GM21529 (cell line): Measurements from ENCODE around the gene TSKU.
"Not testable (repeated sequence)": the region's sequence is repeated elsewhere in the genome, so short reads cannot be mapped to it uniquely, and the experiment has no call there.

Experiments
- ATAC-seq: cut with Tn5 transposase; IDR thresholded peaks from one replicate; pipeline ENCODE4 v1.9.1; 2021; ENCODE audit not compliant: unreplicated experiment

TSKU gene

DNA sequence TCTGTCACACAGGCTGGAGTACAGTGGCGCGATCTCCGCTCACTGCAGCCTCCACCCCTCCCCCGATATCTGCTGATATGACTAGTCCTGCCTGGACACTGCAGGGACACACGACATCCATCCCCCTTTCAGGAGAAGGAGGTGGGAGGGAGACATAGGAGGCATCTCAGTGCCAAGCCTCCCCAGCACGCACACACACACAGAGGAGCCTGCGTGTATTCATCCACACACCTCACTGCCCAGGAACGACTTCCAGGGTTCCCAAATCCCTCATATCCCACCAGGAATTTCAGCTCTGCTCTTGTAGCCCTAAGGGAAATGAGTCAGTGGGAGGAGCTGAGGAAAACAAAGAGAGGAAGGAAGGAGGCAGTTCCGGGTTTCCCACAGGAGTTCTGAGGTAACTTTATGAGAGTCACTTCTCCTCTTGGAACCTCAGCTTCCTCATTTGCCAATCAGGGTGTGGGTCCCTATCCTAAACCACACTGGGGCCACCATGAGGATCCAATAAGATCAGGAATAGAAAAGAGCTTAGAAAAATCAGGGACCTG is 40.4 kb downstream of the TSKU start:
- ATAC-seq: no peak

DNA sequence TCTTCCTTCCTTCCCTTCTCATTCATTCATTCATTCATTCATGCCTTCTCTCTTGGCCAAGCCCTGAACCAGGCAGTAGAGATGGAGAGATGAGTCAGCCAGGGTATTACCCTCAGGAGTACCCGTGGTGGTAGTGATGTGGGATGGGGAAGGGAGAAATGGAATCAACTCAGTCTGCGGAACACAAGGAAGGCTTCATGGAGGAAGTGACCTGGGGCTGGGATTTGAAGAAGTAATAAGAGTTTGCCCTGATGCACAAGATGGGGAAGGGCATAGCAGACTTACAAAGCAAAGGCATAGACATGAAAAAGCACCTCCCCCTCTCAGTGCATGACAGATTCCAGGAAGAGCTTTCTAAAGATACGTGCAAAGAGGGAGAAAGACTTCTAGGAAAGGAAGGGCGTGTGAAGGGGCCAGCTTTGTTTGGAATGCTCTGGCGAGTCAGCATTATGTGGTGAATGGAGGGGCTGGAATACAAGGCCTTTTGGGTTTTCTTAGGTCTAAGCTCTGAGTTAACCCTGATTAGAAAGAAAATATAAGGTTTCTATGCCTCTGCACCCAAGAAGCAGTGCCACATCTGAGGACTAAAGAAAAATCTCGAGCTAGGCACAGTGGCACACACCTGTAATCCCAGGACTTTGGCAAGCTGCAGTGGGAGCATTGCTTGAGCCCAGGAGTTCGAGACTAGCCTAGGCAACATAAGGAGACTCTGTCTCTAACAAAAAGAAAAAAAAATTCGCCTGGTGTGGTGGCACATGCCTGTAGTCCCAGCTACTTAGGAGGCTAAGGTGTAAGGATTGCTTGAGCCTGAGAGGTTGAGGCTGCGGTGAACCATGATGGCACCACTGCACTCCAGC is 41.2 kb downstream of the TSKU start:
- no peak for ATAC-seq

DNA sequence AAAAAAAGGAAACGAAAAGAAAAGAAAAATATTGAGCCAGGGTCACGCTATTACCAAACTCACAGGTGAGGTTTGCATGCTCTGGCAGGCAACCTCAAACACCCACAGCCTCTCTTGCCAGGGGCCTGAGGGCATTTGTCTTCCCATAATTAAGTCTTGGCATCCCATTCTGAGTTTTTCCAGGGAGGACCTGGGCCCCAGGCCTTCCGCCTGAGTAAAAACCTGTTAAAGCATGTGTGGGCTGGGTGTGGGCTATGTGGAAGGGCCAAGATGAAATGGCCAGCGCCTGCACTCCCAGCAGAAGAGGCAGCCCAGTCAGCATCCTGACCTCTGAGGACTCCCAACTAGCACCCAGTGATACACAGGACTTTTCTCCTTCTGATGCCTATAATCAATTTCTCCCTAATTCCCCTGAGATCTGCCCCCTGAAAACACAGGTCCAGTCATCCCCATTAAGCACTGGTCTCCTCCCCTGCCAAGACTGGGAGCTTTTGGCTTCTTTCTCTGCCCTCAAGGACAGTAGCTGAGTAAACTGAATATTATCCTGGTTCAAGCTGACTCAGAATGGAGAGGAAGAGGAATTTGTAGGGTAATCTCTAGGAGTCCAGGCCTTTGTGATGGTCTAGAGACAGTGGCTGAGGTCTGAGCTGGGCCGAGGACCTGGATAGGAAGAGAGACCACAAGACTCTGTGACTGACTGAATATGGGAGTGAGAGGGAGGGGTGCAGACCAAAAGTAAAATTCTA is 42.0 kb downstream of the TSKU start:
- no peak for ATAC-seq

DNA sequence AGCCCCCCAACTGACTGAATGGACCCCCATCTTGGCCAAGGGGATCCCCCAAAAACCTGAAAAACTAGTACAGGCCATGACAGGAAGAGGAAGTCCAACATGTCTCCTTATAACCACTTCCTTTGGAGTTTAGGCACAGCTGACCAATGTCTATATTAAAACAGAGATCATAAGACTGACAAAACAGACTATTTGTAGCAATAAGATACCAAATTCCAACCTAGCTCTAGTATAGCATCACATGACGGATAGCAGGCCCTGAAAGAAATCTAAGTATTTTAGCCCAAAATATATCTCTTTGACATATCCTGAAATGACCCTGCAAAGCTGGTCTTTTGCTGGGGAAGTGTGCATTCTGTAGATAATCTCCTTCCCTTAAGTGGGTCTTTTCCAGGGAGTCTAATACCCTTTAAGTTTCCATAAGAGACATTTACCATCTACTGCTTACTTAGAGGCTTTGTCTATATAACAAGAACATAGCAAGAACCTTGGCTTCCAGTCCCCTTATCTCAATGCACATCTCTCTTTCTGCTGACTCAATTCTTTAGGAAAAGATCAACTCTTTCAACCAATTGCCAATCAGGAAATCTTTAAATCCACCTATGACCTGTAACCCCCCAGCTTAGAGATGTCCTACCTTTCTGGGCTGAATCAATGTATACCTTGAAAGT is 42.7 kb downstream of the TSKU start:
- ATAC-seq: no peak

DNA sequence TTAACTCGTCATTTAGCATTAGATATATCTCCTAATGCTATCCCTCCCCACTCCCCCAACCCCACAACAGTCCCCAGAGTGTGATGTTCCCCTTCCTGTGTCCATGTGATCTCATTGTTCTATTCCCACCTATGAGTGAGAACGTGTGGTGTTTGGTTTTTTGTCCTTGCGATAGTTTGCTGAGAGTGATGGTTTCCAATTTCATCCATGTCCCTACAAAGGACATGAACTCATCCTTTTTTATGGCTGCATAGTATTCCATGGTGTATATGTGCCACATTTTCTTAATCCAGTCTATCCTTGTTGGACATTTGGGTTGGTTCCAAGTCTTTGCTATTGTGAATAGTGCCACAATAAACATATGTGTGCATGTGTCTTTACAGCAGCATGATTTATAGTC is 43.4 kb downstream of the TSKU start:
- not testable (repeated sequence) for ATAC-seq

DNA sequence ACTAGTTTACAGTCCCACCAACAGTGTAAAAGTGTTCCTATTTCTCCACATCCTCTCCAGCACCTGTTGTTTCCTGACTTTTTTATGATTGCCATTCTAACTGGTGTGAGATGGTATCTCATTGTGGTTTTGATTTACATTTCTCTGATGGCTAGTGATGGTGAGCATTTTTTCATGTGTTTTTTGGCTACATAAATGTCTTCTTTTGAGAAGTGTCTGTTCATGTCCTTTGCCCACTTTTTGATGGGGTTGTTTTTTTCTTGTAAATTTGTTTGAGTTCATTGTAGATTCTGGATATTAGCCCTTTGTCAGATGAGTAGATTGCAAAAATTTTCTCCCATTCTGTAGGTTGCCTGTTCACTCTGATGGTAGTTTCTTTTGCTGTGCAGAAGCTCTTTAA is 43.8 kb downstream of the TSKU start:
- not testable (repeated sequence) for ATAC-seq

DNA sequence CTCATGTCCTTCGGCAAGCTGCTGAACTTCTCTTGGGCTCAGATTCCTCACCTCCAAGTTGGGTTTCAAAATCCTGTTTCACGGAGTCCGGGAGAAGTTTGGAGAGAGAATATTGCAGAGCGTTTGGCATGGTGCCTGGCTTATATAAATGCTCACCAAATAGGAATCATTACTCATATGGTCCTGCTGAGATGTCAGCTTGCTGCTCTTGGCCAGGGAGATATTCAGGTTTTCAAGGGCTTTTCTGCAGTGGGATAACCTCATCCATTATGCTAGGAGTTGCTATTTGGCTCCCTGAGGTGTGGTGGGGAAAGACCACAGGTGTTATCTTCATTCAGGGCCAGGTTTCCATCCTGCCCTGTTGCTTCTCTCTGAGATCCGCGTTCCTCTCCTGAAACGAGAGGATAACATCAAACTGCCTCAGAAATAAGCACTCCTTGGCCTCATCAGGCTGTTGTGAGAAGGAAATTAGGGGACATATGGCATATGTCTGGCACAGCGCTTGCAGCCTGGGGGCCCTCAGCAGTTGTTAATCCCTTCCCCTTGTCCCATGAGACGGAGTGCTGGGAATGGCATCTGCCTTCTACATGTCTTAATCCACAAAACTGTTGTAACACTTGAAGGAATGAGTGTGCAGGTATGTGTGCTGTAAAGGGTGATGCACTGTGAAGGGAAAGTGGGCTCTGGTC is 47.6 kb downstream of the TSKU start:
- ATAC-seq: no peak

DNA sequence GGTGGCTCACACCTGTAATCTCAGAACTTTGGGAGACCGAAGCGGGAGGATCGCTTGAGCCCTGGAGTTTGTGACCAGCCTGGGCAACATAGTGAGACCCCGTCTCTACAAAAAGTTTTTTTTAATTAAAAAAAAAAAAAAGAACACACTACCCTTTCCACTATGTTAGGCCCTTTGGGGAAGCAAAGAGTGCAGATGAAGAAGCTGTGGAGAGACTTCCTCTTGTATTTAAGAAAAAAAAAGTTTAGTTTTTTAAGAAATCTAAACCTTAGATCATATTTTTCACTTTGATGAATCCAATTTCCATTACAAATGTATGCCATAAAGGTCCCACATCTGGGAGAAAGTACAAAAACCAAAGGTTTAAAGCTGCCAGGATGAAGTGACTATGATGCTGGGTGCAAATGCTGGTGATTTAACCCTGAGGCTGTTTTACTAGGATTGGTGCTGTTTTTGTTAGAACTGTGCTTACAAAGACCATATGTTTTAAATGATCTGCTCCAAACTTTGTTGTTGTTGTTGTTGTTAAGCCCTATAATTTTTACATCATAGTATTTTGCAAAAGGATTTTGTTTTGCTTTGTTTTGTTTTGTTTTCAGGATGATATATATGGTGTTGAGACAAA is 48.6 kb downstream of the TSKU start:
- ATAC-seq: no peak

DNA sequence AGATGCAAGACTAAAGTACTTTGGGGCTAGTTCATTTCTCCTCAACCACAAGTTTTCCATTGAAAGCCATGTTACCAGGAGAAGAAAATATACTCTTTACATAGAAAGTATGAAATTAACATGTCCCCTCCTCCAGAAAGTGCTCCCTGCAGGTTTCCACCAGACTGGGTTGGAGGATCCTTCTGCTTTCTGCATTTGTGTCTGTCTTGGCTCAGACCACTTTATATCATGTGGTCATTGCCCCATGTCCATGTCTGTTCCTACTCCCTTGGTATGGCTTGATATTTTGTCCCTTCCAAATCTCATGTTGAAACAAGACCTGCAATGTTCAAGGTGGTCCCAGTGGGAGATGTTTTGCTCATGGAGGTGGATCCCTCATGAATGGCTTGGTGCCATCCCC is 49.2 kb downstream of the TSKU start:
- no peak for ATAC-seq

DNA sequence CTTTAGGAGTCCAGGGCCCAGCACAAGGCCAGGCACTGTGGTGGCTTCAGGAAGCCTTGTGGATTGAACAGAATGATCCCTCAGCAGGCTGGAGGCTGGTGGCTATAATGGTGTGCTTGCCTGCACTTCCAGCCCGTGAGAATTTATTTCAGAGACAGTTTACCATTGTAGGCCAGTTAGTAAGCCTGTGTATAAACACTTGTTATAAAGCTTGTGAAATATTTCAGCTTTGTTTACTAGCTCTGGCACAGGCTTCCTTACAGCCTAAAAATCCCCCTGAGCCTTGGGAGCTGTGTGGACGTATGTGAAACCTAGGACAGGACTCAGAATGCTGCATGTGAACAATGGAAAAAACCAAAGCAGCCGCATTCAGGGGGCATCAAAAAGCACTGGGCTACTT is 51.0 kb downstream of the TSKU start:
- ATAC-seq: no peak

DNA sequence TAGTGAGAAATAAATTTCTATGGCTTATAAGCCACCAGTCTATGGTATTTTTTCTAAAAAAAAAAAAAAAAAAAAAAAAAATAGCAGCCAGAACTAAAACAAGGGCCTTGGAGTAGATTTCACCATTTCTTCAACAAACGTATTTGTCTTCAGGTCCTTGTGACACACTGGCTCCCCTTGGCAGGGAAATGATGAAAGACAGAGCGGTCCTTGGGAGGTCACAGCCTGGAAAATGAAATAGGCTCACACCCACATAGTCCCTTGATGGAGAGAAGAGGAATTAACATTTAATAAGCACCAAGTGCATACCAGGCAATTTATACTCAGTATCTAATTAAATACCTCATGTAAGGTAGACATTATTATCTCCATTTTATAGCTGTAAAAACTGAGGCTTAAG is 51.9 kb downstream of the TSKU start:
- ATAC-seq: no peak

DNA sequence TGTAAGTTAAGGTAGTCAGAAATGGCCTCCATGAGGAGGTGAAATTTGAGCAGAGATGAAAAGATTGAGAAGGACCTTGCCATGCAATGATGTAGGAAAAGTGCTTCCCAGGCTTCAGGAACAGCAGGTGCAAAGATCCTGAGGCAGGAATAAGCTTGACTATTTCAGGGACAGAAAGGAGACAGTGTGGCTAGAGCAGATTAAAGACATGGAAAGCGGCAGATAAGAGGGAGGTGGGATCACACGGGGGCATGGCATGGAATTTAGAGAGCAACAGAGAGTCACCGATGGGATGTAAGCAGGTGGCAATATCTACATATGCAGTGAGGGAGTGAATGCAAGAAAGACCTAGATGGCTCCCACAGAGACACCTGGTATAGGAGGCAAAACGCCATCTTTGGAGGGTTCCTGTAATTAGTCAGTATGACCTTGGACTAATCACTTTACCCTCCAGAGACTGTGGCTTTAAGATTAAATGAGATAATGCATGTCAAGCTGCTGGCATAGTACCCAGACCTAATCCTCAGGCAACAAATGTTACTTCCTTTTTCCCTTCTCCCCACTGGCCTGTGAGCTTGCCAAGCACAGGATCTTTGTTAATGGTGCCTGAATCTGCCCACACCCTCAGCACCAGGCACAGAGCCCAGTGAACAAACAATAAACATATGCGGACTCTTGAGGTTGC is 52.9 kb downstream of the TSKU start:
- no peak for ATAC-seq

DNA sequence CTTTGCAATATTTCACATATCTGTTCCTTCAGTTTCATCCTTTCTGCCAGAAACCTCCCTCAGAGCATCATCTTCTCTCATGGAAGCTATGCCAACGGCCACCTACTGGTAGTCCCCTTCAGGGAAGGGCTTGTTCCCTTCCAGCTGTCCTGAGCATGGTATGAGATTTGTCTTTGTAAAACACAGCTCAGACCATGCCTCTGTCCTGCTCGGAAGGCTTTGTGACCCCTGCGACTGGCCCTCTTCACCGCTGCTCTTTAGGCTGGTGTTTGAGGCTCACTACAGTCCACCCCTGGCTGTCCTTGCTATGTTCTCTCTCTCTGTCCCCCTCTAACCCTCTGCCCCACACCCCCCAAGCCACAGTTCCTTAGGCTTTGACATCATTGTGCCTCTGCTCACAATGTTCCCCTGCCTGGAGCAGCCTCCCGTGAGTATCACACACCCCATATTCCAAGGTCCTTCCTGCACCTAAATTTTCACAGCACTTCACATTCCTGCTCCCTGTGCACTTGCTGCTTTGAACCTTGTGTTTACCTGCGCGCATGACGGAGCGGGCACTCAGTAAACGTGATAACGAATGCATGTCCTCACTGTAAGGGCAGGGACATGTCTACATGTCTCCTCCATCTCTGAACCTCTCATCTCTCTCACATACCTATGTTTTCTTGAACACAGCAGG is 53.6 kb downstream of the TSKU start:
- ATAC-seq: no peak

DNA sequence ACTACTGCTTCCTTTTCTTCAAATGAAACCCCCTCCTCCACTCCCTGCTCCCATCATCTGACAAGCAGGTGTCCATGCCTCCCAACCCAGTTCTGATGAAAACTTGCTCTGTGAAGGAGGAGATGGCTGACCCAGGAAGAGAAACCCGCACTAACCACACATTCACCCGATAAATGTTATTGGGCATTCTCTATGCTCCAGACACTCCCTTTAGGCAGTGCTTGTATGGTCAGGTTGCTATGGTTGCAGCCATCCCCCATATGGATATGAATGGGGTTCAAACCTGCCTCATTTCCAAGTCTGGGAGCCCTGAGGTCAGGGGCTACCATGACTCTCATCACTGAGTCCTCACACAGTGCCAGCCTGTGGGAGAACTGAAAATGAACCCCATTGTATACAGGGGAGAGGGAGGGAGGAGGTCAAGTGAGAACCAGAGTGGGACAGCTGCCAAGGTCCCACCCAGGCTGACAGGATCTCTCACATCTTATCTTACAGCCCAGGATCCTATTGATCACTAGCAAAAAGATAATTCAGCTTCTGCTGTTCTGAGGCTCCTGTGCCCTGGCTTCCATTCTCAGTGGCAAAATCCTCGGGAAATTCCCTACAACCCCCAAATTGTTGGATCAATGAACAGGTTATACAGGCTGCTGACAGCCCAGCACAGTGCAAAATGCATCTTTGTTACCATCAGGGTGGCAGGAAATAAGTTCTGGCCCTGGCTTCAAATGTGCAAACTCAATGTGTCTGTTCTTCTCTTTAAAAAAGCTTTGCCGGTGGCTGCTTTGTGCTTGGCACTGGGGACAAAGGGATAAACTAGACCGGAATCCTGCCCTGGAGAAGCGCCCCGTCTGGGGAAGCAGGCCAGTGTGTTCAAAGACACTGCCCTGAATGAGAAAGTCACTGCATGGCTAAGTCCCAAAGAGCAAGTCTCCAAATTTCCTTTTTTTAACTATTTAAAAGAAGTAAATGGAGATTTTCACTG is 54.8 kb downstream of the TSKU start:
- no peak for ATAC-seq

DNA sequence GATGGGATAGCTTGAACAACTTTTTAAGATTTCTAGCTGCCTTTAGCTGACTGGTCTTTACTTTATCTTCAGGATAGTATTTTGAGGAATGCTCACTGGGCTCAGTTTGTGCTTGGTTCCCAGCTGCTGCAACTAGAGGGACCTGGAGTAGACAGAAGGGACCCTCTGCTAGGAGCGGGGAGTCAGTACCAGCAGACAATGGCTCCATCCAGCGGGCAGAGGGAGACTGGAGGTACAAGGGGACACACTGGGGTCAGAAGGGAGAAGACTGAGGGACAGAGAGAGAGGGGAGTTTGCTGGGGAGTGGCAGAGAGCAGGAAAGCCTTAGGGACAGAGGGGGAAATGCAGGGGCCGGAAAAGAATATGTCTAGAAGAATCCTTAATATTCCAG is 55.5 kb downstream of the TSKU start:
- ATAC-seq: no peak

DNA sequence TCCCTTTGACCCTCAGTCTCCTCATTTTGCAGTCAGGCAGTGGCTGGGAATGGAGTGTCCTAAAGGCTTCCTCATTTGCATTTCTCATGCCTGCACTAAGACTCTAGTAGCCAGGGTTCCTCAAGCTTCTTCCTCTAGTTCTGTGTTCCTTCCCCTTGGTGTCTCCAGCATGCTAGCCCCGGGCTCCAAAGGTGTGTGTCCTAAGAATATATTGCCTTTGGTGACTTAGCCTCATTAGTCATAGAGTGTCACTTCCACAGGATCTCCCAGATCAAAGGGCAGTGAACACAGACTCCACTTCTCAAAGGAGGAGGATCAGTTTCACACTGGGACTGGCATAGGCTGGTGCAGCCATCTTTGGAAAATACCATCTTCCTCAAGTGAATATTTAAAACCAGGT is 56.2 kb downstream of the TSKU start:
- no peak for ATAC-seq

DNA sequence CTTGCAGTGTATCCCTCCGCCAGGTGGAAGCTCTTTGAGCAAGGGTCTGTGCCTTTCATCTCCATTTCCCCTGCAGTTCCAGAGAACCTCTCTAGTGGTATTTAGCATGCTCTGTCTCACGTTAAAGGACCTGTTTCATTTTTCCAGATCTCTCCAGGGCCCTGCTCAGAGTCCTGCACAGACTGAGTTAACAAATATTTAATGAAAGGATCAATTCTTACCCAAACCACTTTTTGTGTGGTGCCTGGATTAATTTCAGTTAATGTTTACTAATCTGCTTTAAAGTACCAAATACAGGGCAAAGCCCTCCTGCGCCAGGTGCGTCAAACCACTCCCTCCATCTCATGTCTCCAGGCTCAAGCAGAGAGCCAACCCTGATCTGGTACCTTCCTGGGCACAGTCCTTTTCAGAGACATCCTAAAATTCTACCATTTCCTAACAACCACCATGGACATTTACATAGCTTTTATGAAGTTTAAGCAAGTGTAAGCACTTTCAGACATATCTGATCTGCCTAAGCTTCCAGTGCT is 58.8 kb downstream of the TSKU start:
- ATAC-seq: no peak

DNA sequence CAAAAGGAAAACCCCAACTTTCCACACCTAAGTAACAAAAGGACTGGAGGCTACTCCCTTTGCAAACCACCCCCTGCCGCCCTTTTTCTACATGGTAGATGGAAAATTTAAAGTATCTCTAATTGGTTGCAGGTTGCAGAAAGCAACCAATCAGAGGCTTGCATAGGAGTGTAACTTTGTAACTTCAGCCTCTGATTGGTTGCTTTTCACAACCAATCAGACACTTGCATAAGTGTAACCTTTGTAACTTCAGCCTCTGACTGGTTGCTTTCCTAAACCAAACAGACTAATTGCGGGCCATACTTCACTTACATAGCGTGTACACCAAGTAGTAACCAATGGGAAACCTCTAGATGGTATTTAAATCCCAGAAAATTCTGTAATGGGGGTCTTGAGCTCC is 60.8 kb downstream of the TSKU start:
- no peak for ATAC-seq
